ENCODE data around the gene SLC38A2.

The SLC38A2 gene

GRCh38 chr12:46358325-46358700 lies 14.3 kb downstream of the SLC38A2 start:
- no peak overlapping the region for H3K4me3 ChIP-seq (replicated peaks; ENCODE audit: low read depth, low read length)
- TF ChIP-seq CTCF (IDR thresholded peaks at IDR 0.05; ENCODE audit: low read length, missing control alignments) = no peak
- DNase-seq (ENCODE audit: low read depth) = peak; percentile 43

GRCh38 chr12:46357438-46358324 lies 14.9 kb downstream of the SLC38A2 start:
- TF ChIP-seq CTCF (IDR thresholded peaks at IDR 0.05; ENCODE audit: low read length, missing control alignments) = no peak
- no peak overlapping the region for H3K4me3 ChIP-seq (replicated peaks; ENCODE audit: low read depth, low read length)
- peak; percentile 92 for DNase-seq (ENCODE audit: low read depth)

GRCh38 chr12:46356655-46357437 lies 15.7 kb downstream of the SLC38A2 start:
- TF ChIP-seq CTCF (IDR thresholded peaks at IDR 0.05; ENCODE audit: low read length, missing control alignments) = no peak
- DNase-seq (ENCODE audit: low read depth) = no peak
- no peak overlapping the region for H3K4me3 ChIP-seq (replicated peaks; ENCODE audit: low read depth, low read length)

- TF ChIP-seq CTCF (IDR thresholded peaks at IDR 0.05; ENCODE audit: low read length, missing control alignments) = no peak
- H3K4me3 ChIP-seq (replicated peaks; ENCODE audit: low read depth, low read length) = no peak overlapping the region
- DNase-seq (ENCODE audit: low read depth) = no peak
Observed at GRCh38 chr12:46354802-46355199, 17.8 kb downstream of the SLC38A2 start.

- H3K4me3 ChIP-seq (replicated peaks; ENCODE audit: low read depth, low read length) = no peak overlapping the region
- peak; percentile 14 for TF ChIP-seq CTCF (IDR thresholded peaks at IDR 0.05; ENCODE audit: low read length, missing control alignments)
- DNase-seq (ENCODE audit: low read depth) = no peak
Observed at GRCh38 chr12:46354111-46354801, 18.3 kb downstream of the SLC38A2 start.

GRCh38 chr12:46351886-46352650 lies 20.5 kb downstream of the SLC38A2 start:
- no peak for TF ChIP-seq CTCF (IDR thresholded peaks at IDR 0.05; ENCODE audit: low read length, missing control alignments)
- H3K4me3 ChIP-seq (replicated peaks; ENCODE audit: low read depth, low read length) = no peak overlapping the region
- no peak for DNase-seq (ENCODE audit: low read depth)
